DOHH2 (cell line): ENCODE results near the gene SCN7A.

Experiments used
- H3F3A ChIP-seq: fragments of 200-600 bp; sonication (generic), shearing (Covaris generic); 2 replicates; pipeline ENCODE4 v1.6.0; 2016; ENCODE audit warnings: antibody characterized with exemption, mild to moderate bottlenecking; ENCODE audit not compliant: control insufficient read depth, insufficient read depth
- H3K27ac ChIP-seq: fragments of 200-600 bp; sonication (generic); 2 replicates; pipeline ENCODE4 v1.5.1; 2014; ENCODE audit warnings: low read depth, mild to moderate bottlenecking, low read length, moderate library complexity
- H3K27me3 ChIP-seq: fragments of 200-600 bp; sonication (generic); 2 replicates; pipeline ENCODE4 v1.6.1; 2014; ENCODE audit warnings: mild to moderate bottlenecking, low read length, mixed read lengths; ENCODE audit not compliant: control insufficient read depth
- H3K36me3 ChIP-seq: fragments of 200-600 bp; sonication (generic); 2 replicates; pipeline ENCODE4 v1.6.1; 2014; ENCODE audit warnings: mild to moderate bottlenecking, low read length, moderate library complexity, mixed read lengths; ENCODE audit not compliant: control insufficient read depth
- H3K4me1 ChIP-seq: fragments of 200-600 bp; sonication (generic); 2 replicates; pipeline ENCODE4 v1.6.1; 2014; ENCODE audit warnings: mild to moderate bottlenecking, low read length, mixed read lengths; ENCODE audit not compliant: control insufficient read depth
- H3K4me2 ChIP-seq: fragments of 200-600 bp; sonication (generic); 2 replicates; pipeline ENCODE4 v1.6.0; 2014; ENCODE audit warnings: mild to moderate bottlenecking, low read length, moderate library complexity
- H3K4me3 ChIP-seq: fragments of 200-600 bp; sonication (generic); 2 replicates; pipeline ENCODE4 v1.5.1; 2014; ENCODE audit warnings: mild to moderate bottlenecking, low read length, mixed read lengths
- H3K79me2 ChIP-seq: fragments of 200-600 bp; sonication (generic); 2 replicates; pipeline ENCODE4 v1.6.1; 2014; ENCODE audit warnings: mild to moderate bottlenecking, low read length, mixed read lengths; ENCODE audit not compliant: control insufficient read depth
- H3K9me2 ChIP-seq: fragments of 200-600 bp; sonication (generic); replicated peaks from 2 replicates; pipeline ENCODE4 v1.6.1; 2014; ENCODE audit warnings: mild to moderate bottlenecking, low read length, mixed read lengths; ENCODE audit not compliant: control insufficient read depth
- H3K9me3 ChIP-seq: fragments of 200-600 bp; sonication (generic); 2 replicates; pipeline ENCODE4 v1.6.1; 2014; ENCODE audit warnings: antibody characterized with exemption, low read length, mixed read lengths; ENCODE audit not compliant: control insufficient read depth, insufficient read depth
- H4K20me1 ChIP-seq: fragments of 200-600 bp; sonication (generic); 2 replicates; pipeline ENCODE4 v1.6.0; 2014; ENCODE audit warnings: low read depth, mild to moderate bottlenecking, antibody characterized with exemption, low read length, moderate library complexity; ENCODE audit not compliant: control insufficient read depth, insufficient read depth
- EZH2phosphoT487 ChIP-seq: fragments of 200-600 bp; sonication (generic); IDR thresholded peaks from 2 replicates; pipeline ENCODE4 v1.6.1; 2017; ENCODE audit warnings: borderline replicate concordance, mild to moderate bottlenecking, antibody characterized with exemption, low read length, moderate library complexity, mixed read lengths
- TF ChIP-seq, protein P1 (sequence below): fragments of 200-600 bp; sonication (generic); IDR thresholded peaks from one replicate; pipeline ENCODE4 v1.5.1; 2014; ENCODE audit warnings: antibody characterized with exemption, mild to moderate bottlenecking, low read depth, low read length; ENCODE audit not compliant: poor library complexity, severe bottlenecking

The SCN7A gene

GRCh38 chr2:166499281-166499680, 5.2 kb upstream of the SCN7A start:
- no peak for TF ChIP-seq EZH2phosphoT487
- TF ChIP-seq, protein P1, sequence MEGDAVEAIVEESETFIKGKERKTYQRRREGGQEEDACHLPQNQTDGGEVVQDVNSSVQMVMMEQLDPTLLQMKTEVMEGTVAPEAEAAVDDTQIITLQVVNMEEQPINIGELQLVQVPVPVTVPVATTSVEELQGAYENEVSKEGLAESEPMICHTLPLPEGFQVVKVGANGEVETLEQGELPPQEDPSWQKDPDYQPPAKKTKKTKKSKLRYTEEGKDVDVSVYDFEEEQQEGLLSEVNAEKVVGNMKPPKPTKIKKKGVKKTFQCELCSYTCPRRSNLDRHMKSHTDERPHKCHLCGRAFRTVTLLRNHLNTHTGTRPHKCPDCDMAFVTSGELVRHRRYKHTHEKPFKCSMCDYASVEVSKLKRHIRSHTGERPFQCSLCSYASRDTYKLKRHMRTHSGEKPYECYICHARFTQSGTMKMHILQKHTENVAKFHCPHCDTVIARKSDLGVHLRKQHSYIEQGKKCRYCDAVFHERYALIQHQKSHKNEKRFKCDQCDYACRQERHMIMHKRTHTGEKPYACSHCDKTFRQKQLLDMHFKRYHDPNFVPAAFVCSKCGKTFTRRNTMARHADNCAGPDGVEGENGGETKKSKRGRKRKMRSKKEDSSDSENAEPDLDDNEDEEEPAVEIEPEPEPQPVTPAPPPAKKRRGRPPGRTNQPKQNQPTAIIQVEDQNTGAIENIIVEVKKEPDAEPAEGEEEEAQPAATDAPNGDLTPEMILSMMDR = no peak
- H4K20me1 ChIP-seq = no peaks in the 10 kb centered on the region

DNA sequence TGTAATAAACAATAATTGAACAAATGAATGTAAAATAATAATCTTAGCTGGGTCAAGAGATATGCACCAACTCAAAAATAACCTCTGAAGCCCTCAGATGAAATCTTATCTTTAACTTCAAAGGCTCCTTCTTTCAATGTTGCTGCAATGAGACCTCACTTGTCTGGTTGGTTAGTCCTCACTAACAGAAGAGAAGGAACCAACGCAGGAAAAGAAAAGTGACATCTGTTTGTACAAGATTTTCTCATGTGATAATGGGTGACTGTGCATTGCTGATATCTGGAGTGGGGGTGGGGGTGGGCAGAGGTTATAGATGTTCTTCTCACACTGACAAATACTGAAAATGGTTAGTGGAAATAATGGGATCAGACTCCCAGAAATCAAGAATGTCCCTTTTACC, 2.6 kb downstream of the SCN7A start:
- H4K20me1 ChIP-seq = no peaks in the 10 kb centered on the region
- H3K4me3 ChIP-seq = no peak overlapping the region
- no peaks in the 10 kb centered on the region for H3F3A ChIP-seq
- no peak overlapping the region for H3K27ac ChIP-seq
- no peaks in the 10 kb centered on the region for H3K9me3 ChIP-seq
- H3K79me2 ChIP-seq = no peaks in the 10 kb centered on the region
- H3K4me1 ChIP-seq = no peaks in the 10 kb centered on the region
- H3K36me3 ChIP-seq = no peaks in the 10 kb centered on the region
- no peak overlapping the region for H3K4me2 ChIP-seq
- H3K27me3 ChIP-seq = no peaks in the 10 kb centered on the region
- TF ChIP-seq, protein P1 = no peak
- TF ChIP-seq EZH2phosphoT487 = no peak
- H3K9me2 ChIP-seq = no peaks in the 10 kb centered on the region

More at GRCh38 chr2:166499281-166499680, 5.2 kb upstream of the SCN7A start:
- no peaks in the 10 kb centered on the region for H3K9me3 ChIP-seq
- no peak overlapping the region for H3K4me2 ChIP-seq
- H3K27ac ChIP-seq = no peak overlapping the region
- H3F3A ChIP-seq = no peaks in the 10 kb centered on the region
- H3K4me1 ChIP-seq = no peaks in the 10 kb centered on the region
- no peaks in the 10 kb centered on the region for H3K36me3 ChIP-seq
- no peaks in the 10 kb centered on the region for H3K27me3 ChIP-seq
- H3K4me3 ChIP-seq = no peak overlapping the region
- H3K79me2 ChIP-seq = no peaks in the 10 kb centered on the region
- H3K9me2 ChIP-seq = no peaks in the 10 kb centered on the region

- no peaks in the 10 kb centered on the region for H3K79me2 ChIP-seq
- no peaks in the 10 kb centered on the region for H3K36me3 ChIP-seq
- H3K4me2 ChIP-seq = no peak overlapping the region
- no peaks in the 10 kb centered on the region for H4K20me1 ChIP-seq
- H3F3A ChIP-seq = no peaks in the 10 kb centered on the region
- H3K4me1 ChIP-seq = no peaks in the 10 kb centered on the region
- no peak for TF ChIP-seq EZH2phosphoT487
- TF ChIP-seq, protein P1 = no peak
- no peak overlapping the region for H3K27ac ChIP-seq
- no peaks in the 10 kb centered on the region for H3K9me2 ChIP-seq
- no peak overlapping the region for H3K4me3 ChIP-seq
- H3K27me3 ChIP-seq = no peaks in the 10 kb centered on the region
- no peaks in the 10 kb centered on the region for H3K9me3 ChIP-seq
These were observed 6.9 kb downstream of the SCN7A start for GRCh38 chr2:166487171-166487570.
